Measurements from ENCODE around the gene ARHGAP19. TPM values are rescaled to one million over a fixed set of nuclear protein-coding genes. Genes with fewer than 3 reads are reported as not detected.
"Not testable (repeated sequence)": the region's sequence is repeated elsewhere in the genome, so short reads cannot be mapped to it uniquely, and the experiment has no call there.

Gene ARHGAP19
- total and polyA plus RNA-seq, 2 donors (not counting 3 experiments of a cell fraction or from before 2014, with no cell fraction given) = 6.8 to 20.0 TPM

- no peak for FAIRE-seq
- CTCF ChIA-PET = interaction anchor here (1.2 to 3.4 kb wide), 5 partner anchors 9 to 220 kb away, joined by 3 to 27 read pairs (median 6); partner anchors contain the start of gene FRAT2
- no peak overlapping the region for H3K27ac ChIP-seq (ENCODE audit: insufficient read depth, low read depth, low read length)
- intact Hi-C loops (cut with micrococcal nuclease) (loop anchor here (1.0 kb wide), 2 partner anchors 26 to 40 kb away; partner anchors contain the start of gene FRAT1), dilution Hi-C loops (cut with MboI; ENCODE audit: extremely low pct_ligation_motif_present, low sequenced_read_pairs) (no loop called here)
- BruUV-seq (replicated peaks) = no TSS peak
- no peak overlapping the region for H3K4me3 ChIP-seq (replicated peaks in 1 of 3; ENCODE audit: insufficient read depth in 1 of 3, low read depth in 1 of 3, low read length in 3 of 3)
- H3K79me2 ChIP-seq (ENCODE audit: control insufficient read depth, insufficient read depth, low read length) = peaks cover 18% of the 10 kb centered on the region
- peak overlapping the region; percentile 49 for H3K4me2 ChIP-seq (ENCODE audit: insufficient read depth, low read length)
- no peak for DNase-seq (ENCODE audit: low read depth, low spot score)
- no peaks in the 10 kb centered on the region for H3K36me3 ChIP-seq (ENCODE audit: control insufficient read depth in 2 of 2, extremely low read depth in 1 of 2, insufficient read depth in 2 of 2, low read length in 2 of 2)
- no peaks in the 10 kb centered on the region for H3K4me1 ChIP-seq (ENCODE audit: control insufficient read depth, extremely low read depth, insufficient read depth, low read length)
- H3K9me3 ChIP-seq (replicated peaks; ENCODE audit: control insufficient read depth, insufficient read depth, low read length) = no peaks in the 10 kb centered on the region
- no peak overlapping the region for H3K9ac ChIP-seq (replicated peaks; ENCODE audit: extremely low read depth, insufficient read depth, low read length)
- H3K9me1 ChIP-seq (replicated peaks; ENCODE audit: control insufficient read depth, extremely low read depth, insufficient read depth, low read length) = no peaks in the 10 kb centered on the region
- H4K20me1 ChIP-seq (replicated peaks; ENCODE audit: control insufficient read depth, extremely low read depth, insufficient read depth, low read length) = no peaks in the 10 kb centered on the region
- H2AFZ ChIP-seq (ENCODE audit: low read depth, low read length) = no peak overlapping the region
- TF ChIP-seq GATA2 (IDR thresholded peaks at IDR 0.05; ENCODE audit: insufficient read depth, insufficient read length, low read depth, low read length) = no peak
- TF ChIP-seq JUN (IDR thresholded peaks at IDR 0.05; ENCODE audit: borderline replicate concordance, insufficient read depth, insufficient read length, low read depth) = peak; percentile 11
- TF ChIP-seq POLR2AphosphoS5 (IDR thresholded peaks at IDR 0.05; ENCODE audit: insufficient read depth, low read depth, low read length) = no peak
- POLR2A ChIA-PET = interaction anchor here (0.9 kb wide), 1 partner anchor 108 kb away, joined by 3 read pairs; the partner anchor contains the start of gene RRP12
- no peaks in the 10 kb centered on the region for H3K27me3 ChIP-seq (ENCODE audit: control insufficient read depth in 2 of 2, insufficient read depth in 2 of 2, low read length in 2 of 2)
Measured at GRCh38 chr10:97292862-97293198, 393 bp upstream of the ARHGAP19 start.

GRCh38 chr10:97291357-97292096 lies 910 bp downstream of the ARHGAP19 start:
- TF ChIP-seq FOS (IDR thresholded peaks at IDR 0.05; ENCODE audit: borderline replicate concordance, insufficient read depth, low read length) (no peak), EZH2 (IDR thresholded peaks at IDR 0.05; ENCODE audit: borderline replicate concordance, low read depth, low read length, severe bottlenecking) (no peak)
- Histone ChIP-seq H3K4me2 (ENCODE audit: insufficient read depth, low read length) (peak overlapping the region; percentile 96), H3K79me2 (ENCODE audit: control insufficient read depth, insufficient read depth, low read length) (peaks cover 18% of the 10 kb centered on the region), H3K27ac (ENCODE audit: insufficient read depth, low read depth, low read length) (peak overlapping the region; percentile 85), H2AFZ (ENCODE audit: low read depth, low read length) (peak overlapping the region; percentile 21), H4K20me1 (replicated peaks; ENCODE audit: control insufficient read depth, extremely low read depth, insufficient read depth, low read length) (no peaks in the 10 kb centered on the region), H3K4me1 (ENCODE audit: control insufficient read depth, extremely low read depth, insufficient read depth, low read length) (no peaks in the 10 kb centered on the region), H3K9ac (replicated peaks; ENCODE audit: extremely low read depth, insufficient read depth, low read length) (peak overlapping the region; percentile 83), H3K36me3 (ENCODE audit: control insufficient read depth in 2 of 2, extremely low read depth in 1 of 2, insufficient read depth in 2 of 2, low read length in 2 of 2) (no peaks in the 10 kb centered on the region), H3K27me3 (ENCODE audit: control insufficient read depth in 2 of 2, insufficient read depth in 2 of 2, low read length in 2 of 2) (no peaks in the 10 kb centered on the region), H3K4me3 (replicated peaks in 1 of 3; ENCODE audit: insufficient read depth in 1 of 3, low read depth in 1 of 3, low read length in 3 of 3) (peak overlapping the region; percentile 59 to 88 (median 65)), H3K9me1 (replicated peaks; ENCODE audit: control insufficient read depth, extremely low read depth, insufficient read depth, low read length) (no peaks in the 10 kb centered on the region), H3K9me3 (replicated peaks; ENCODE audit: control insufficient read depth, insufficient read depth, low read length) (no peaks in the 10 kb centered on the region)
- BruUV-seq (replicated peaks) = no TSS peak
- intact Hi-C loops (cut with micrococcal nuclease) = loop anchor here (1.0 kb wide), 2 partner anchors 28 to 42 kb away; partner anchors contain the start of gene FRAT1
- dilution Hi-C loops (cut with MboI; ENCODE audit: extremely low pct_ligation_motif_present, low sequenced_read_pairs) = no loop called here
- CTCF ChIA-PET = interaction anchor here (1.7 to 3.4 kb wide), 5 partner anchors 12 to 219 kb away, joined by 4 to 27 read pairs (median 8); partner anchors contain the start of gene FRAT2
- POLR2A ChIA-PET = interaction anchor here (0.9 kb wide), 1 partner anchor 109 kb away, joined by 3 read pairs; the partner anchor contains the start of gene RRP12
- DNase-seq (ENCODE audit: low read depth, low spot score) = no peak
- no peak for FAIRE-seq

GRCh38 chr10:97290576-97291356 lies 1.7 kb downstream of the ARHGAP19 start:
- dilution Hi-C loops (cut with MboI; ENCODE audit: extremely low pct_ligation_motif_present, low sequenced_read_pairs); H3K4me1 ChIP-seq (ENCODE audit: control insufficient read depth, extremely low read depth, insufficient read depth, low read length); H3K9me1 ChIP-seq (replicated peaks; ENCODE audit: control insufficient read depth, extremely low read depth, insufficient read depth, low read length); H3K4me3 ChIP-seq (replicated peaks in 1 of 3; ENCODE audit: insufficient read depth in 1 of 3, low read depth in 1 of 3, low read length in 3 of 3); intact Hi-C loops (cut with micrococcal nuclease); POLR2A ChIA-PET; FAIRE-seq; H3K36me3 ChIP-seq (ENCODE audit: control insufficient read depth in 2 of 2, extremely low read depth in 1 of 2, insufficient read depth in 2 of 2, low read length in 2 of 2); DNase-seq (ENCODE audit: low read depth, low spot score); H3K4me2 ChIP-seq (ENCODE audit: insufficient read depth, low read length); H3K9me3 ChIP-seq (replicated peaks; ENCODE audit: control insufficient read depth, insufficient read depth, low read length); H2AFZ ChIP-seq (ENCODE audit: low read depth, low read length); H4K20me1 ChIP-seq (replicated peaks; ENCODE audit: control insufficient read depth, extremely low read depth, insufficient read depth, low read length); H3K27me3 ChIP-seq (ENCODE audit: control insufficient read depth in 2 of 2, insufficient read depth in 2 of 2, low read length in 2 of 2); H3K27ac ChIP-seq (ENCODE audit: insufficient read depth, low read depth, low read length); BruUV-seq (replicated peaks); H3K9ac ChIP-seq (replicated peaks; ENCODE audit: extremely low read depth, insufficient read depth, low read length): not testable (repeated sequence)
- CTCF ChIA-PET = interaction anchor here (1.9 to 3.4 kb wide), 3 partner anchors 11 to 65 kb away, joined by 8 to 27 read pairs (median 15); partner anchors contain the start of gene FRAT2
- peaks cover 18% of the 10 kb centered on the region for H3K79me2 ChIP-seq (ENCODE audit: control insufficient read depth, insufficient read depth, low read length)

Measured in endothelial cell of umbilical vein (primary cell).